Activated T-cell treated with anti-CD3 and anti-CD28 coated beads, Interleukin-2, amount 50 U/mL, for 1 hour (primary cell): Measurements from ENCODE around the gene SMIM35.
A peak's percentile ranks its signal among the peaks of the same experiment; 100 is the strongest.

Experiments
- DNase-seq: peaks from one replicate; pipeline ENCODE4 v3.0.0-alpha.2; 2020

SMIM35 gene

DNA sequence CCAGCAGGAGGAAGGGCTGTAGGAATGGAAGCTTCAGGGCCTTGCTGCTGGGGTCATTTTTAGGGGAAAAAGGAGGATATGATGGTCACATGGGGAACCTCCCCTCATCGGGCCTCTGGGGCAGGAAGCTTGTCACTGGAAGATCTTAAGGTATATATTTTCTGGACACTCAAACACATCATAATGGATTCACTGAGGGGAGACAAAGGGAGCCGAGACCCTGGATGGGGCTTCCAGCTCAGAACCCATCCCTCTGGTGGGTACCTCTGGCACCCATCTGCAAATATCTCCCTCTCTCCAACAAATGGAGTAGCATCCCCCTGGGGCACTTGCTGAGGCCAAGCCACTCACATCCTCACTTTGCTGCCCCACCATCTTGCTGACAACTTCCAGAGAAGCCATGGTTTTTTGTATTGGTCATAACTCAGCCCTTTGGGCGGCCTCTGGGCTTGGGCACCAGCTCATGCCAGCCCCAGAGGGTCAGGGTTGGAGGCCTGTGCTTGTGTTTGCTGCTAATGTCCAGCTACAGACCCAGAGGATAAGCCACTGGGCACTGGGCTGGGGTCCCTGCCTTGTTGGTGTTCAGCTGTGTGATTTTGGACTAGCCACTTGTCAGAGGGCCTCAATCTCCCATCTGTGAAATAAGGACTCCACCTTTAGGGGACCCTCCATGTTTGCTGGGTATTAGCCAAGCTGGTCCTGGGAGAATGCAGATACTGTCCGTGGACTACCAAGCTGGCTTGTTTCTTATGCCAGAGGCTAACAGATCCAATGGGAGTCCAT lies 86.5 kb downstream of the SMIM35 start:
- DNase-seq = no peak

DNA sequence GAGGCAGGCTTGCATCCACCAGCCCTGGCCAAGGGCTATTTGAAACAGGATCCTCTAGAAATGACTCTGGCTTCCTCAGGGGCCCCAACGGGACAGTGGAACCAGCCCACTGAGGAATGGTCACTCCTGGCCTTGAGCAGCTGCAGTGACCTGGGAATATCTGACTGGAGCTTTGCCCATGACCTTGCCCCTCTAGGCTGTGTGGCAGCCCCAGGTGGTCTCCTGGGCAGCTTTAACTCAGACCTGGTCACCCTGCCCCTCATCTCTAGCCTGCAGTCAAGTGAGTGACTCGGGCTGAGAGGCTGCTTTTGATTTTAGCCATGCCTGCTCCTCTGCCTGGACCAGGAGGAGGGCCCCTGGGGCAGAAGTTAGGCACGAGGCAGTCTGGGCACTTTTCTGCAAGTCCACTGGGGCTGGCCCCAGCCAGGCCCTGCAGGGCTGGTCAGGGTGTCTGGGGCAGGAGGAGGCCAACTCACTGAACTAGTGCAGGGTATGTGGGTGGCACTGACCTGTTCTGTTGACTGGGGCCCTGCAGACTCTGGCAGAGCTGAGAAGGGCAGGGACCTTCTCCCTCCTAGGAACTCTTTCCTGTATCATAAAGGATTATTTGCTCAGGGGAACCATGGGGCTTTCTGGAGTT lies 87.3 kb downstream of the SMIM35 start:
- no peak for DNase-seq

DNA sequence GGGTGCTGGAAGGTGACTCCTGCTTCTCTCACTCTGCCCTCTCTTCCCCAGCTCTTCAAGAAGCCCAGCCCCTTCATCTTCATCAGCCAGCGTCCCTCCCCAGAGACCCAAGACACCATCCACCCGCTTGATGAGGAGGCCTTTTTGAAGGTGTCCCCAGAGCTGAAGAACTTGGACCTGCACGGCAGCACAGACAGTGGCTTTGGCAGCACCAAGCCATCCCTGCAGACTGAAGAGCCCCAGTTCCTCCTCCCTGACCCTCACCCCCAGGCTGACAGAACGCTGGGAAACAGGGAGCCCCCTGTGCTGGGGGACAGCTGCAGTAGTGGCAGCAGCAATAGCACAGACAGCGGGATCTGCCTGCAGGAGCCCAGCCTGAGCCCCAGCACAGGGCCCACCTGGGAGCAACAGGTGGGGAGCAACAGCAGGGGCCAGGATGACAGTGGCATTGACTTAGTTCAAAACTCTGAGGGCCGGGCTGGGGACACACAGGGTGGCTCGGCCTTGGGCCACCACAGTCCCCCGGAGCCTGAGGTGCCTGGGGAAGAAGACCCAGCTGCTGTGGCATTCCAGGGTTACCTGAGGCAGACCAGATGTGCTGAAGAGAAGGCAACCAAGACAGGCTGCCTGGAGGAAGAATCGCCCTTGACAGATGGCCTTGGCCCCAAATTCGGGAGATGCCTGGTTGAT lies 88.0 kb downstream of the SMIM35 start:
- DNase-seq = no peak

DNA sequence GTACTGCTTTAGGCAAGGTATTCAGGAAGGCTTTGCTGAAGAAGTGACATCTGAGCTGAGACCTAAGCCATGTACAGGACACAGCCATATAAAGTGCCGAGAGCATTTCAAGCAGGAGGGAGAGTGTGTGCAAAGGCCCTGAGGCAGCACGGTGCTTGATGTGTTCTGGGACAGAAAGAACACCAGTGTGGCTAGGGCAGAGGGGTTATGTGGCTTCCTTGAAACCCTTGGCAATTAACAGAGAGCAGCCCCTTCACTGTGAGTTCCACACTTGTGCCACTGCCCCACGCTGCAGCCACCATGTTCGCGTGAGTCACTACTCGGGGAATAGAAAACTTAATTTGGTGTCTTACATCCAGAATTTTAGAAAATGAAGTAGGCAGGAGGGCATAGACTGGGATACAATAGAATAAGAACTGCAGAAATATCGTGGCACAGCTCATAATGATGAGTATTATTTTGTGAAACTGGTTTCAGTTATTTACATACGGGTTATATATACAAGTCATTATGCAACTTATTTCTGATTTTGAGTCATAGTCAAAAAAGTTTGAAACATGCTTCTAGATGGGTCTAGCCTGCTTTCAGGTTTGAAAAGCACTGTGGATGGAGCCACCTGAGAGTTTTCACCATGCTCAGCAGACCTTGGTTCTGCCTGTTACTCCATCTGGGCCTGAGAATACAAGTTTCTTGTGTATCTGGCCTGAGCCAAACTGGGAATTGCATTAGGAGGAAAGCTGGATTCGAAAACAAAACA lies 88.8 kb downstream of the SMIM35 start:
- DNase-seq = no peak

DNA sequence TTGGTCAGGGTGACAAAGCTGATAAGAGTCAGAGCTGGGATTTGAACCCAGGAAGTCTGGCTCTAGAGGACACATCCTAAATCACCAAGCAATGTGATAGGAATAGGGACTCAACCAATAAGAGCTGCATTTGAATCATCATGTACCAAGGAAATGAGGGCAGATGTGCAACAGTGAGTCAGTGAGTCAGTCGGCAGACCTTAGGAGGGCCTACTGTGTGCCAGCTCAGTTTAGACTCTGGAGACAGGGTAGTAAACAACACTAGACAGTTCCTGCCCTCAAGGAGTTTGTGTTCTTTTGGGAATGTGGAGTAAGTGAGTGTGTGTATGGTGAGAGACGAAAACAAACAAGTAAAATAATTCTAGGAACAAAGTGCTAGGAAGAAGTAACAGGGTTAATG lies 89.4 kb downstream of the SMIM35 start:
- no peak for DNase-seq

DNA sequence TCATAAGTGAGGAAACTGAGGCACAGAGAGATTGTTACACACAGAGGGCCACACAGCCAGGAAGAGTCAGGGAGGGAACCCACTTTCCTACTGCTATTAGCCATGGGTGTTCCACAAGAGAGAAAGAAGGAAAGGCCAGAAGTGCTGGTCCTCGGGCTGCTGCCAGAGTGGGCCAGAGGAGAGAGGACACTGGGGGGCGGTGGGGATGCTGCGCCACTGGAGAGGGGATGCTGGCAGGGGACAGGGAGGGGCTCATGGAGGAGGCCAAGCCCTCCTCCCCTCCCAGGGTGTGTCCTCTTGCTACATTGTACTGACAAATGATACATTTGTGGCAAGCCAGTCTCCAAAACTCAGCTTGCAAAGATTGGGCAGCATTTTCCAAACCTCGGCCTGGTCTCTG lies 90.7 kb downstream of the SMIM35 start:
- no peak for DNase-seq

DNA sequence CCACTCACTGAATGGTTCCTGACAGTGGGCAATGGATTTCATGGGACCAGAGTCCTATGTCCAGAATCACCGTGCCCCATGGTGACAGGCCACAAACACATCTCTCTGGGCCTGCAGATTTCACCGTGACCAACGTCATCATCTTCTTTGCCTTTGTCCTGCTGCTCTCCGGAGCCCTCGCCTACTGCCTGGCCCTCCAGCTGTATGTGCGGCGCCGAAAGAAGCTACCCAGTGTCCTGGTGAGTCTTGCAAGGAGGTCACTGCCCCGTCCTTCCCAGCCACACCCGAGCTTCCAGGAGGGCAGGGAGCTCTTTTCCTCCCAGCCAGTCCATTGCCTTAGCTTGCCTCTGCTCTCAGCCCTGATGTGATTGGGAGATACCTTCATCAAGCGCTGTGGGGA lies 91.3 kb downstream of the SMIM35 start:
- DNase-seq = no peak

DNA sequence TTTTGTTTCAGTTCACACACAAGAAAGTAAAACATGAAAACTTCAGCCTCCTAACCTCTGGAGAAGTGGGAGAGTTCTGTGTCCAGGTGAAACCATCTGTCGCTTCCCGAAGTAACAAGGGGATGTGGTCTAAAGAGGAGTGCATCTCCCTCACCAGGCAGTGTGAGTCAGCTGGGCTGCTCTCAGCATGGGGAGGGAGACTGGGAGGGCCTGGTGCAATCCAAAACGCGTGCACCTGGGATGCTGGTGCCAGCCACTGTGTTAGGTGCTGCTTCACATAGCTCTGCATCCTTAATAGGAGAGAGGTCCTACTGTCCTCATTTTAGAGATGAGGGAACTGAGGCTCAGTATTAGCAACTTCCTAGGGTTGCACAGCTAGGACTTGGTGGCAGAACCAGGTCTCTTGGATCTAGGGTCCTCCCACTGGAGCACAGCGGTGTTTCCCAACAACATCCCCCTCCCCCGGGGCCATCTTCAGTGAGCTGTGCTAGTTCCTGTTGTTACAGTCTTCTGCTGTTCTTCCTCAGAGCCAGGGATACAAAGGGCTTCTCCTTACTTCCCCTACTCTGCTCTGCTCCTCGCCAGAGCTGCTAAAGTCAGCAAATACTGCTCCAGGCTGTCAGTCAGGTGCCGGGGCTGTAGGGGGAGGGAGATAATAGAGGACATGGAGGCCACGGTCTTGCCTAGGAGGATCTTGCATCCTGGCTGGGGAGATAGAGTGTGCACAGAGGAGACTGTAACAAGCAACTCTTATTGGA lies 92.6 kb downstream of the SMIM35 start:
- DNase-seq = no peak

DNA sequence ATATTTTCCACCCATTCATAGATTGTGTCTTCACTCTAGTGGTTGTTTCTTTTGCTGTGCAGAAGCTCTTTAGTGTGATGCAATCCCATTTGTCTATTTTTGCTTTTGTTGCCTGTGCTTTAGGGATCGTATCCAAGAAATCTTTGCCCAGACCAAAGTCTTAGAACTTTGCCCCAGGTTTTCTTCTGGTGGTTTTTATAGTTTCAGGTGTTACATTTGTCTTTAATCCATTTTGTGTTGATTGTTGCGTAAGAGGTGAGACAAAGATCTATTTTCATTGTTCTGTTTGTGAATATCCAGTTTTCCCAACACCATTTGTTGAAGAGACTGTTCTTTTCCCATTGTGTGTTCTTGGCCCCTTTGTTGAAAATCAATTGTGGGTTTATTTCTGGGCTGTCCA lies 94.1 kb downstream of the SMIM35 start:
- no peak for DNase-seq

DNA sequence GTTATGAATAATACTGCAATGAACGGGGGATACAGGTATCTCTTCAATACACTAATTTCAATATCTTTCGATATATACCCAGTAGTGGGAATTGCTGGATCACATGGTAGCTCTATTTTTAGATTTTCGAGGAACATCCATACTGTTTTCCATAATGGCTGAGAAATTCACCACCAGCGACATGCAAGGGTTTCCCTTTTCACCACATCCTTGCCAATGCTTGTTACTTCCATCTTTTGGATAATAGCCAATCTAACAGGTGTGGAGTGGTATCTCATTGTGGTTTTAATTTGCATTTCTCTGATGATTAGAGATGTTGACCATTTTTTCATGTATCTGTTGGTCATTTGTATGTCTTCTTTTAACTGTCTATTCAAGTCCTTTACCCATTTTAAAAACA lies 94.6 kb downstream of the SMIM35 start:
- no peak for DNase-seq

DNA sequence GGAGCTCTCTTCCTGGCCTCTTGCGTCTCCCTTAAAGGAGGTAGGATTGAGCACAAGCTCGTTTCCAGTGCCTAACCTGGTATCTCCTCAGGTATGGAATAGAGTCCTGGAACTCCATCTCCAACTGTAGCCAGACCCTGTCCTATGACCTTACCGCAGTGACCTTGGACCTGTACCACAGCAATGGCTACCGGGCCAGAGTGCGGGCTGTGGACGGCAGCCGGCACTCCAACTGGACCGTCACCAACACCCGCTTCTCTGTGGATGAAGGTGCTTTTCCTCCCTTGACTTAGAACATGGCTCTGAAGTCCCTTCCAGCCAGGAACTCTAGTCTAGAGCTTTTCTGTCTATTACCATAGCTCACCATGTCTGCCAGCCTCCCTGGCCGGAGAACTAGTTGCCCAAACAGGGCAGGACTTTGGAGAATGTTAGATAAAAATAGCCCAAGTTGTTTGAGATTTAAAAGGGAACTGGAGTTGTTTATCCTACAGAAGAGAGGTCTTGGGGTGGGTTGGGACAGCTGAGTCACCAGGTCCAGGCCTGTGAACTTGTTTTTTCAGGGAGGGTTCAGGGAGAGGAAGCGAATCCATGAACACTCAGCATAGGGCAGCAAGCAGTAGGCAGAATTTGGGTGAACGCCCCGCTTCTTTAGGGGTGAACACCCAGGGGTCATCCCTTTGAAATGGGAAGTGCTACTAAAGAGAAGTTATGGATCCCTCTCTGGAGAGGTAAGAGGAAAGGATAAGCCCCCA lies 97.2 kb downstream of the SMIM35 start:
- DNase-seq = no peak

DNA sequence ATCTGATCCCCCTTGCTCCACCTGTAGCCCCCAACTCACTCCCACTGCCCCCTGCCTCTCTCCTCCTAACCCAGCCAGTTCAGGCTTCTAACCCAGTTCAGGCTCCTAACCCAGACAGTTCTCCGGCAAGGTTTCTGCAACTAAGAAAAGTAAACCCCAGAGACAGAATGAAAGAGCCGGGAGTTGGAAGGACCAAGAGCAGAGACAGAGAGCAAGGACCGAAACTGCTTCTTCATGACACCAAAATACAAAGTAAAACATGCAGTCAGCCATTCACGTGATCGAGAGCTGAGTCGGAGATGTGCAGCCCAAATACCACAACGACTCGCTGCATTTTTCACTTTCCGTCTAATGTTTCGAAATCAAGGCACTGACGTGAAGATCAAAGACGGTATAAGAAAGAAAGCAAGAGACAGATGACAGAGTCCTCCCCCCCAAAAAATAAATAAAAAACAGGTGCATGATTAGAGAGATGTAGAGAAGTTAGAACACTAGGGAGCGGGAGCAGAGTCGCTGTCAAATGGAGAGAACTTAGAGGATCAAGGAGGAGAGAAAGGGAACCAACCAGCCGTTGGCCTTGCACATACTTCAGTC lies 99.7 kb downstream of the SMIM35 start:
- DNase-seq = no peak

DNA sequence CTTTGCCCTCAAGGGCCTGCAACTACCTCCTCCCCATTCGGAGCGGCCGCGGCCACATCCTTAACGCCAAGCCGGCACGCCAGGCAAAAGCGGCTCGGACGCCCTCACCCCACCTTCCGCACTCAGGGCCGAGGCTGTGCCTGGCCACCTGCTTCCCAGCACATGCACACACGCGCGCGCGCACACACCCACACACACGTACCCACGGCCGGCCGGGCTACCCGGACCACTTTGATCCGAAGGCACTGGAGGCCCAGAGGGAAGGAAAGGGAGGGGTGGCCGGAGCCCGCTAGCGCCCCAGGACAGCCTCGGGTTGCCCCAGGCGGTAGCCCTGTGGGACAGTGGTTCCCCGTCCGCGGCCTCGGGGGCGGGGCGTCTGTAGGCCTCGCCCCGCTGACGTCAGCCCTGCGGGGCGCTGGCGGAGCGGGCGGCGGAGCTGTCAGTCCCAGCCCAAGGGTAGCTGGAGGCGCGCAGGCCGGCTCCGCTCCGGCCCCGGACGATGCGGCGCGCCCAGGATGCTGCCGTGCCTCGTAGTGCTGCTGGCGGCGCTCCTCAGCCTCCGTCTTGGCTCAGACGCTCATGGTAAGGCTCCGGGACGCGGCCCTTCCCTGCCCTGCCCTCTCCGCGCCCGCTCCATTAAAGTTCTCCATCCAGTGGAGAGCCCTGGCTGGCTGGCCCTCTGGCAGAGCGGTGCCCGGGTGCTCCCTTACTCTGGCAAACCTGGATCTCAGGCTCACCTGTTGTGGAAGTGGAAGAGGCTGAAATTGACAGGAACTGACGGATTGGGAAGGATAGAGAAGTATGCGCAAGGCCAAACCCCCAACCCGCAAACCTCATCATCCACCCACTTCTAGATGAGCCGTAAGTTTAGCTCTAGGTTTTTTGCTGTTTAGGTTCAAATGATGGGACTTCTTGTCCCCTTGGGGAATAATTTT lies 100.5 kb downstream of the SMIM35 start, which contains the start of gene IL10RA:
TSS of gene IL10RA (plus strand) at position 442 of the 935 bp plus-strand sequence. CDS start at position 516, 74 bp downstream.
- DNase-seq = peak; percentile 89

DNA sequence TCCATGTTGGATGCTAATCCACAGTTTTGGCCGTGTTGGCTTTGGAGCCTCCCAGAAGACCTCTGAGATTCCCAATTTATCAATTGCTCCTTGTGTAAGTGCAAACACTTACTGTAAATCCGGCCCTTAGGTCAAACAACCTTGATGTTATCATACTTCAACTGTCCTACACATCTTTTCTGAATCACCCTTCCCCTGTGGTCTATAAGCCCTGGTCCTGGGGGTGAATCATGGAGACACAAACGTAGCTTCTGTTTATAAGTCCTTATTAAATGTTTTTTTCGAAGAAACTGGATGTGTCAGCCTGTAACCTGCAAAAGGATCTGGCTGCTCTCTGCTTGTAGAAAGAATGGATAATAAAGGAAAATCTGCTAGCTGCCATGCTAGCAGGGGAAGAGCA lies 102.3 kb downstream of the SMIM35 start:
- no peak for DNase-seq

DNA sequence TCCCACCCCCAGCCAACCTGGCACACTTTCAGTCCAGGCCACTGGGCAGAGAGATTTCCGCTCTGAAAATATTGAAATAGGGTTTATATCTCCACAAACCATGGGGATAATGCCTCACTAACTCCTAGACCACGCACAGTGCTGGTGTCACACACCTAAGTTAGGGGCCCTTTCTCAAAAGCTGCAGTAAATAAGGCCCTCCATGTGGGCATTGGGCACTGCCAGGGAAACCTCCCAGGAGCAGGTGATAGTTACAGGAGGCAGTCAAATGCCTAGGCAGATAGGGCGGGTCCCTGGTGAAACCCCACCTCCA lies 103.6 kb downstream of the SMIM35 start:
- DNase-seq = no peak

DNA sequence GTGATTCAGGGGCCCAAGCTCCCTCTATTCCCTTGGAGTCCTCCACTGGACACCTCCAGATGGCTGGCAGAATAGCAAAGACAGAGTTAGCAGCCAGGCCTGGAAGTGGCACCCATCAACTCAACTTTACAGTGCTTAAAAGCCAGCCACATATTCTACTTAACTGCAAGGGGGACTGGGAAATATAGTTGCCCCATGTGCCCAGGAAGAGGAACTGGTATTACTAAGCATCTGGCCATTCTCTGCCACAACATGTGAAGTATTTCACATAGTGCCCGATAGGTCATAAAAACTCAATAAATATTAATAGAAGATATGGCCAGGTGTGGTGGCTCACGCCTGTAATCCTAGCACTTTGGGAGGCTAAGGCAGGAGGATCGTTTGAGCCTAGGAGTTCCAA lies 106.0 kb downstream of the SMIM35 start:
- no peak for DNase-seq

DNA sequence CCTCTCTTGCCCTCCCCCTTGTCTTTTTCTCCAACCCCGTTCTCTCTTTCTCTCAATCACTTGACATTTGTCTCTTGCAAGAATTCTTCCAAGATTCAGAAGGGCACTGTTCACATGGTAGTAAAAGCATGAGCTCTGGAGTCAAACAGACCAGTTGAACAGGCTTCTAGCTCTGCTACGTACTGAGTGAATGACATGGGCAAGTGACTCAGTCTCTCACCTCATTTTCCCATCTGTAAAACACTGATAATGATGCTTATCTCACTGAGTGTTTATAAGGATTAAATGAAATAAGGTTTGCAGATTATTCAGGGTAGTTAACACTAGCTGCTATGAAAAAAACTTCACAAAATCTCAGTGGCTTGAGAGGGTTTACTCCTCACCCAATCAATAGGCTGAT lies 106.5 kb downstream of the SMIM35 start:
- no peak for DNase-seq

DNA sequence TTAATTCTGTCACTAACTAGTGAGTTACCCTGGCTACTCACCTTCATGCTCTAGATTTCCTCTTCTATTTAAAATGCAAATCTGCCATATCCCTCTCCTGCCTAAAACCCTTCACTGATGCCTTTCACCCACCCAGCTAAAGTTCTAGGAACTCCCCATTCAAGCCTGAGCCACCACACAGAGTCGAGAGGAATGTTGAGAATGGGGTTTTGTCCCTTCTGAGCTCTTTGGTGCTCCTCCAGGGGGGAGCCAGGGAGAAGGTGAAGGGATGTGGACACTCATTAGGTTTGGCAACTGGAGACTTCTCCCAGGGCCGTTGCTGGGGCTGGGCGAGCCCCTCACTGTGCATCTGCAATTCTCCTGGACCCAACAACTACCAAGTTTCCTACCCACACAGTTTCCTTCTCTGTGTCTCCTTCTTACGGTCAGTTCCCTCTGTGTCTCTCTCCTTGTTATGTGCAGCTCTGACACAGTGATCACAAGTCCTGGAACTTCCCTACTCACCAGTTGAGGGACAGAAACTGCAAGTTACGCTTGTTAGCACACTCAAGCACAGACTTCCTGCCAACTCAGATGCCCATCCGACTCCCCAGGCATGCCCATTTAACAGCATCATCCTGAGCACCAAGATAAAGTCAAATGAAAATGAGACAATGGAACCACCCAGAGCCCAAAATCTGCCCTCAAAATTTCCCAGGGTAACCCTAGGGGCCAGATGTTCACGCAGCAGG lies 107.1 kb downstream of the SMIM35 start:
- DNase-seq = no peak

DNA sequence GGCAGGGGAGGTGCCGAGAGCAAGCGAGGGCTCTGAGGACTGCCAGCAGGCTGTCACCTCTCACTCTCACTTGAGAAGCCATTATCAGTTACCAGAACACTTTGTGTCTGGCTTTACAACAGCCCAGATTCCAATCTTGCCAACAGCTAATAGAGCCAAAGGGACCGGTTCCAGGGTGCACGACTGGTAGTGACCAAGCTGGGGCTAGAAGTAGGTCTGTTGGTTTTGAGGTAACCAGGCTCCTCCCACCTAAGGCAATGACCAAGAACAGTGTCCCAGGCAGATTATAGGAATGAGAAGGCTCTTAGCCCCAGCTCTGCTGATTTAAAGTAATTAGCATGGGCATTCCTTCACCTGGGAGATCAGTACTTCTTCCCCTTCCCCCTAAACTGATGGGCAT lies 107.8 kb downstream of the SMIM35 start:
- DNase-seq = no peak
